SK-N-MC (cell line): ENCODE data around the gene EIF2A.

Experiments
- EZH2 ChIP-seq: fragments of 200-600 bp; sonication (generic); IDR thresholded peaks from one replicate; pipeline ENCODE4 v1.6.1; 2017; ENCODE audit warnings: antibody characterized with exemption
- FOXP2 ChIP-seq: optimal IDR thresholded peaks from 2 replicates; pipeline ENCODE3; 2011; ENCODE audit warnings: mild to moderate bottlenecking, moderate library complexity; ENCODE audit not compliant: insufficient read depth; ENCODE audit errors: extremely low read length, control extremely low read depth
- POLR2AphosphoS5 ChIP-seq: IDR thresholded peaks from 2 replicates; pipeline ENCODE4 v1.6.1; 2012; ENCODE audit warnings: mild to moderate bottlenecking, low read depth, low read length, borderline replicate concordance

DNA sequence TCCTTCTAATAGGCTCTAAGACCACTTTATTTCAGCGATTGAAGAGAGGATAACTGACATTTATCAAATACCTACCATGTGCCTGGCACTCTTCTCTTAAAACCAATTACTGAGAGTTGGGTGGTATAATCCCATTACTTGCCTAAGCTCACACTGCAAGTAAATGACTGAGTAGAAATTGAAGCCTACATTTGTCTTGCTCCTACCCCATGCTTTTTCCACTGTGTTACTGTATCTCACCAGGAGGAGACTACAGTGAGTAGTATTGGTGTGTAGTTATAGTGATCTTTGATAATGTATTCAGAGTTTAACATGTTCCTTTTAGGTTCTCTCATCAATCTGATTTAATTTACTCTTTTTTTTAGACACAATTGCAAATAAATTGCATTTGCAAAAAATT lies 20.7 kb downstream of the EIF2A start:
- TF ChIP-seq EZH2 (no peak), POLR2AphosphoS5 (no peak), FOXP2 (no peak)
